SH-SY5Y (cell line): ENCODE results near the gene USF3.

Source experiments
- GATA2 ChIP-seq: IDR thresholded peaks from 2 replicates; pipeline ENCODE4 v1.6.1; 2011; ENCODE audit warnings: mild to moderate bottlenecking, low read depth, low read length
- GATA3 ChIP-seq: IDR thresholded peaks from 2 replicates; pipeline ENCODE4 v1.6.1; 2011; ENCODE audit warnings: low read depth, mild to moderate bottlenecking, low read length, moderate library complexity

GRCh38 chr3:113736548-113737089, 40.2 kb upstream of the USF3 start:
- TF ChIP-seq GATA2 (no peak), GATA3 (no peak)
